ENCODE results near the gene TBC1D20.
A peak's percentile ranks its signal among the peaks of the same experiment; 100 is the strongest.

The TBC1D20 gene

DNA sequence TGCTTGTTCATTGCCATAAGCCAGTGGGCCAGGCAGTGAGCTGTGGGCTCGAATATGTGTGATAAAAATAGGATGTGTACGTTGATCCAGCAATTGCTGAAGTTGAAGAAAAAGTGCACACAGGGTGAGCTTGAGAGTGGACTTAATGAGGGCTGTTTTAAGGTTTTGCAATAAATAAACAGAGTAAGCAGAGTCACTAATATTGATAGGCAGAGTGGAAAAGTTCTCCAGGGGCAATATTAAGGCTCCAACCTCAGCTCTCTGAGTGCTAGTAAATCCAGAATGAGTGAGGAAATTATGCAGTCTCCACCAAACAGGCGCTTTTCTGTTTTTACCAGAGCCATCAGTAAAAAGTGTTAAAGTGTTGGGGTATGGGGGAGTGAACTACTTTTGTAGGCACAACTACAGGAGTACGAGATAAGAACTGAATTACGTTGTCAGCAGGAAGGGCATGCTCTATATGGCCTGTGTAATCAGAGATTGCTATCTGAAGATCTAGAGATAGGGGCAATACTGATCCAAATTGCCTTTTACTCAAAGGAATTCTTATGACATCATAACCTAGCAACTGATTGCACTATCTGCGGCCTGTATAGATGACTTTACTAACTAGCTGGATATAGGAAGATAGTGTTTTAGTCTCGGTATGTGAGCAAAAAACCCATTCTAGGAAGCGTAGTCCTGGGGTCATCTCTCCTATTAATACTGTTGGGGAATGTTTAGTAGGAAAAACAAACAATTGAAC is 7.6 kb upstream of the TBC1D20 start:
- no peak overlapping the region for H2BK5ac ChIP-seq (ENCODE audit: low read depth, low read length, poor library complexity, severe bottlenecking)
- H3K27ac ChIP-seq (ENCODE audit: low read length, poor library complexity, severe bottlenecking) = no peak overlapping the region
- no peak overlapping the region for H3K14ac ChIP-seq (ENCODE audit: low read length in 2 of 2)
- 76% methylated on average over 8 of the region's 8 CpGs for WGBS
- no peak overlapping the region for H4K8ac ChIP-seq (ENCODE audit: low read length)
- peaks cover 8% of the 10 kb centered on the region for H3K9me3 ChIP-seq (ENCODE audit: control insufficient read depth, low read length)
- H3K4me1 ChIP-seq (ENCODE audit: control insufficient read depth, insufficient read depth, low read depth, low read length) = no peaks in the 10 kb centered on the region
- H3K36me3 ChIP-seq (ENCODE audit: control insufficient read depth in 1 of 2, insufficient read depth in 2 of 2, low read depth in 1 of 2, low read length in 2 of 2) = peaks cover 2 to 7% of the 10 kb centered on the region in 2 experiments
- H2BK15ac ChIP-seq (ENCODE audit: low read depth, poor library complexity, severe bottlenecking) = no peak overlapping the region
- DNase-seq = no peak
- H4K91ac ChIP-seq (ENCODE audit: low read length) = no peak overlapping the region
- H2AFZ ChIP-seq (ENCODE audit: low read depth, low read length) = no peak overlapping the region
- no peak overlapping the region for H2BK12ac ChIP-seq (ENCODE audit: low read length in 2 of 2)
- H3K18ac ChIP-seq (ENCODE audit: low read depth in 1 of 2, low read length in 2 of 2) = no peak overlapping the region
- no peak overlapping the region for H3K23ac ChIP-seq (ENCODE audit: low read length in 2 of 2)
- no peak overlapping the region for H2BK120ac ChIP-seq (ENCODE audit: low read depth, low read length)
- H3K9ac ChIP-seq (ENCODE audit: low read length) = no peak overlapping the region
- no peaks in the 10 kb centered on the region for H3K79me1 ChIP-seq (replicated peaks; ENCODE audit: low read length, poor library complexity, severe bottlenecking)
- no peak overlapping the region for H3K4ac ChIP-seq (ENCODE audit: low read depth in 1 of 2, low read length in 2 of 2)
- no peak overlapping the region for H3K4me3 ChIP-seq (ENCODE audit: insufficient read depth in 1 of 2, low read depth in 1 of 2, low read length in 2 of 2)
- H3K4me2 ChIP-seq (ENCODE audit: low read length, poor library complexity, severe bottlenecking) = no peak overlapping the region
- H2AK5ac ChIP-seq (ENCODE audit: low read length, severe bottlenecking) = no peak overlapping the region
- H3K27me3 ChIP-seq (ENCODE audit: control insufficient read depth in 1 of 2, insufficient read depth in 1 of 2, low read length in 2 of 2) = peaks cover 0 to 5% of the 10 kb centered on the region in 2 experiments

DNA sequence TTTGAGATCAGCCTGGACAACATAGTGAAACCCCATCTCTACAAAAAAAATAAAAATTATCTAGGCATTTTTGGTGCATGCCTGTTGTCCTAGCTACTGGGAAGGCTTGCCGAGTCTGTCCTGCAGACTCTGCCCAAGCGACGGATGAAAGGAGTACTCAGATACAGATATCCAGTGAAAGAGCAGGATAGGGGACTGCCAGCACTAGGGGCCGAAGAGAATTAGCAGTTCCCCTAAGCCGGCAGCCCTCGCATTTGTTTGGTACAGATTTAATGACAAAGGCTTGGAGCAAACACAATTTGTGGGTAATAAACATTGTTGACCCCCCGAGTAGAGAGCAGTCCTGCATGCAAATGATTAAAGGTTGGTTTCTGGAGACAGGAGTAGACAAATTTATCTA is 5.4 kb upstream of the TBC1D20 start:
- no peak overlapping the region for H2BK120ac ChIP-seq (ENCODE audit: low read depth, low read length)
- peaks cover 1% of the 10 kb centered on the region for H3K4me1 ChIP-seq (ENCODE audit: control insufficient read depth, insufficient read depth, low read depth, low read length)
- H4K91ac ChIP-seq (ENCODE audit: low read length) = no peak overlapping the region
- H2AFZ ChIP-seq (ENCODE audit: low read depth, low read length) = no peak overlapping the region
- H3K14ac ChIP-seq (ENCODE audit: low read length in 2 of 2) = no peak overlapping the region
- H3K9me3 ChIP-seq (ENCODE audit: control insufficient read depth, low read length) = peaks cover 8% of the 10 kb centered on the region
- no peak overlapping the region for H4K8ac ChIP-seq (ENCODE audit: low read length)
- no peak overlapping the region for H3K9ac ChIP-seq (ENCODE audit: low read length)
- H2BK15ac ChIP-seq (ENCODE audit: low read depth, poor library complexity, severe bottlenecking) = no peak overlapping the region
- H2AK5ac ChIP-seq (ENCODE audit: low read length, severe bottlenecking) = no peak overlapping the region
- H3K23ac ChIP-seq (ENCODE audit: low read length in 2 of 2) = no peak overlapping the region
- H3K36me3 ChIP-seq (ENCODE audit: control insufficient read depth in 1 of 2, insufficient read depth in 2 of 2, low read depth in 1 of 2, low read length in 2 of 2) = no peaks in the 10 kb centered on the region
- H3K18ac ChIP-seq (ENCODE audit: low read depth in 1 of 2, low read length in 2 of 2) = no peak overlapping the region
- no peak overlapping the region for H3K4me2 ChIP-seq (ENCODE audit: low read length, poor library complexity, severe bottlenecking)
- 89% methylated on average over 7 of the region's 7 CpGs for WGBS
- no peak overlapping the region for H3K4me3 ChIP-seq (ENCODE audit: insufficient read depth in 1 of 2, low read depth in 1 of 2, low read length in 2 of 2)
- no peak overlapping the region for H2BK12ac ChIP-seq (ENCODE audit: low read length in 2 of 2)
- peaks cover 0 to 5% of the 10 kb centered on the region in 2 experiments for H3K27me3 ChIP-seq (ENCODE audit: control insufficient read depth in 1 of 2, insufficient read depth in 1 of 2, low read length in 2 of 2)
- no peak overlapping the region for H2BK5ac ChIP-seq (ENCODE audit: low read depth, low read length, poor library complexity, severe bottlenecking)
- H3K27ac ChIP-seq (ENCODE audit: low read length, poor library complexity, severe bottlenecking) = no peak overlapping the region
- H3K79me1 ChIP-seq (replicated peaks; ENCODE audit: low read length, poor library complexity, severe bottlenecking) = no peaks in the 10 kb centered on the region
- no peak for DNase-seq
- H3K4ac ChIP-seq (ENCODE audit: low read depth in 1 of 2, low read length in 2 of 2) = no peak overlapping the region

DNA sequence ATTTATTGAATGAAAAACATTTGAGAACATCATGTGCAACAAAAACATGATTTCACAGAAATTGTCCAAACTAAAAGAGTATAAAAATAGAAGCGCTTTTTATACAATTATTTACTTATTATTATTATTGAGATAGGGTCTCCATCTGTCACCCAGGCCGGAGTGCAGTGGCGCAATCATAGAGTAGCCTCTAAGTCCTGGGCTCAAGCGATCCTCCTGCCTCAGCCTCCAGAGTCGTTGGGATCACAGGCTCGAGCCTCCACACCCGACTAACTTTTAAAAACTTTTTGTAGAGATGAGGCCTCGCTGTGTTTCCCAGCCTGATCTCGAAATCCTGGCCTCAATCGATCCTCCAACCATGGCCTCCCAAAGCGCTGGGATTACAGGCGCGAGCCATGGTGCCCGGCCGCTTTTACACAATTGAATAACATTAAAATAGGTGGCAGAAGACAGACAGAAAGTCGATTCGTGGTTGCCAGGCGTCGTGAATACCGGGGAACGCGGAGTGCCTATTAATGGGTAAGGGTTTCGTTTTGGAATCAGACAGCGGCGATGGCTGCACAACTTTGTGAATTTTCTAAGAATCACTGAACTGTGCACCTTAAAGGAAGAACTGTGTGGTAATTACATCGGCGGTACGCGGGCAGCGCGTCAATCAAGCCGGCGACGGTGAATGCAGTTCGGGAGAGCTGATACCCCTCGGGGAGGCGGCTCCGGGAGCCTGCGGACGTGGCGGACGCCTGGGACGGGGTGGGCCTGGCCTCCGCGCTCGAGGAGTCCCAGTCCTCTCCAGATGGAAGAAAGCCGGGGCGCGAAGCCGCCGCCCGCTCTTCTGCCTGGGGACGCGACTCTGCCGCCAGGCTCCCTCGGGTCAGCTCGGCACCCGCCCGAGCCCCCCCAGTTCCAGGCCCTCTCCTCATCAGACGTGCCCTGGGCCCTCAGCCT is 807 bp downstream of the TBC1D20 start:
- Histone ChIP-seq H2AK5ac (ENCODE audit: low read length, severe bottlenecking) (no peak overlapping the region), H3K27me3 (ENCODE audit: control insufficient read depth in 1 of 2, insufficient read depth in 1 of 2, low read length in 2 of 2) (no peaks in the 10 kb centered on the region), H2BK15ac (ENCODE audit: low read depth, poor library complexity, severe bottlenecking) (peak overlapping the region; percentile 63), H3K23ac (ENCODE audit: low read length in 2 of 2) (peak overlapping the region; percentile 65 to 89), H3K4me3 (ENCODE audit: insufficient read depth in 1 of 2, low read depth in 1 of 2, low read length in 2 of 2) (peak overlapping the region; percentile 85 to 98), H3K27ac (ENCODE audit: low read length, poor library complexity, severe bottlenecking) (peak overlapping the region; percentile 78), H3K79me1 (replicated peaks; ENCODE audit: low read length, poor library complexity, severe bottlenecking) (peaks cover 2% of the 10 kb centered on the region), H2BK12ac (ENCODE audit: low read length in 2 of 2) (no peak overlapping the region), H3K9ac (ENCODE audit: low read length) (peak overlapping the region; percentile 99), H4K8ac (ENCODE audit: low read length) (peak overlapping the region; percentile 7), H2AFZ (ENCODE audit: low read depth, low read length) (peak overlapping the region; percentile 18), H3K36me3 (ENCODE audit: control insufficient read depth in 1 of 2, insufficient read depth in 2 of 2, low read depth in 1 of 2, low read length in 2 of 2) (peaks cover 0 to 3% of the 10 kb centered on the region in 2 experiments), H2BK5ac (ENCODE audit: low read depth, low read length, poor library complexity, severe bottlenecking) (no peak overlapping the region), H3K9me3 (ENCODE audit: control insufficient read depth, low read length) (no peaks in the 10 kb centered on the region), H2BK120ac (ENCODE audit: low read depth, low read length) (peak overlapping the region; percentile 96), H4K91ac (ENCODE audit: low read length) (peak overlapping the region; percentile 11), H3K4me1 (ENCODE audit: control insufficient read depth, insufficient read depth, low read depth, low read length) (peaks cover 7% of the 10 kb centered on the region), H3K4ac (ENCODE audit: low read depth in 1 of 2, low read length in 2 of 2) (peak overlapping the region in 1 of 2 experiments; percentile 94), H3K14ac (ENCODE audit: low read length in 2 of 2) (peak overlapping the region; percentile 40 to 91), H3K18ac (ENCODE audit: low read depth in 1 of 2, low read length in 2 of 2) (peak overlapping the region; percentile 63 to 90), H3K4me2 (ENCODE audit: low read length, poor library complexity, severe bottlenecking) (peak overlapping the region; percentile 77)
- peak; percentile 73 for DNase-seq
- WGBS = 18% methylated on average over 56 of the region's 60 CpGs

DNA sequence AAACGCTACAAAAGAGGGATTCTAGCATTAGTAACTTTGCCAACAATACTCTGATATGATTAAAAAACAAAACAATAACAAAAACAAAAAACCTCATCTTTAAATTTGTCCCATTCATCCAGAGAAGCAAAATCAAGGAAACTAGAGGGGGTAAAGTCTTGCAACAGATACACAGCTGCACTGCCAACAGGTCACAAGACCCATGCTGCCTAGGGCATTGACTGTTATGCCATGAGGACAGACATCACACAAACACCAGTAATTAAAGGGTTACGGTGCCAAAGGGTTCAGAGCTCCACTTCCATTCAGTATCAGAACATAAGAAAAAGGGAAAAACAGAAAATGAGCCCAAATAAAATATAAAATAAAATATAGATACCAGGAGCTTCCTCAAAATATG is 1.6 kb downstream of the TBC1D20 start:
- H2BK120ac ChIP-seq (ENCODE audit: low read depth, low read length) = no peak overlapping the region
- no peak overlapping the region for H4K8ac ChIP-seq (ENCODE audit: low read length)
- H3K18ac ChIP-seq (ENCODE audit: low read depth in 1 of 2, low read length in 2 of 2) = no peak overlapping the region
- no peaks in the 10 kb centered on the region for H3K9me3 ChIP-seq (ENCODE audit: control insufficient read depth, low read length)
- H3K23ac ChIP-seq (ENCODE audit: low read length in 2 of 2) = peak overlapping the region in 1 of 2 experiments; percentile 83
- no peaks in the 10 kb centered on the region for H3K27me3 ChIP-seq (ENCODE audit: control insufficient read depth in 1 of 2, insufficient read depth in 1 of 2, low read length in 2 of 2)
- no peak overlapping the region for H2AFZ ChIP-seq (ENCODE audit: low read depth, low read length)
- H2BK12ac ChIP-seq (ENCODE audit: low read length in 2 of 2) = no peak overlapping the region
- H2AK5ac ChIP-seq (ENCODE audit: low read length, severe bottlenecking) = no peak overlapping the region
- peaks cover 9% of the 10 kb centered on the region for H3K4me1 ChIP-seq (ENCODE audit: control insufficient read depth, insufficient read depth, low read depth, low read length)
- 90% methylated on average over 1 of the region's 2 CpGs for WGBS
- no peak overlapping the region for H3K14ac ChIP-seq (ENCODE audit: low read length in 2 of 2)
- H3K9ac ChIP-seq (ENCODE audit: low read length) = peak overlapping the region; percentile 99
- peak overlapping the region in 1 of 2 experiments; percentile 98 for H3K4me3 ChIP-seq (ENCODE audit: insufficient read depth in 1 of 2, low read depth in 1 of 2, low read length in 2 of 2)
- no peak overlapping the region for H3K27ac ChIP-seq (ENCODE audit: low read length, poor library complexity, severe bottlenecking)
- H3K4me2 ChIP-seq (ENCODE audit: low read length, poor library complexity, severe bottlenecking) = peak overlapping the region; percentile 41
- no peak overlapping the region for H4K91ac ChIP-seq (ENCODE audit: low read length)
- H3K4ac ChIP-seq (ENCODE audit: low read depth in 1 of 2, low read length in 2 of 2) = no peak overlapping the region
- H3K36me3 ChIP-seq (ENCODE audit: control insufficient read depth in 1 of 2, insufficient read depth in 2 of 2, low read depth in 1 of 2, low read length in 2 of 2) = peaks cover 0 to 3% of the 10 kb centered on the region in 2 experiments
- H3K79me1 ChIP-seq (replicated peaks; ENCODE audit: low read length, poor library complexity, severe bottlenecking) = peaks cover 6% of the 10 kb centered on the region
- H2BK5ac ChIP-seq (ENCODE audit: low read depth, low read length, poor library complexity, severe bottlenecking) = no peak overlapping the region
- peak; percentile 28 for DNase-seq
- H2BK15ac ChIP-seq (ENCODE audit: low read depth, poor library complexity, severe bottlenecking) = no peak overlapping the region
